ENCODE measurements around the gene TRAPPC14.

TRAPPC14 gene

DNA sequence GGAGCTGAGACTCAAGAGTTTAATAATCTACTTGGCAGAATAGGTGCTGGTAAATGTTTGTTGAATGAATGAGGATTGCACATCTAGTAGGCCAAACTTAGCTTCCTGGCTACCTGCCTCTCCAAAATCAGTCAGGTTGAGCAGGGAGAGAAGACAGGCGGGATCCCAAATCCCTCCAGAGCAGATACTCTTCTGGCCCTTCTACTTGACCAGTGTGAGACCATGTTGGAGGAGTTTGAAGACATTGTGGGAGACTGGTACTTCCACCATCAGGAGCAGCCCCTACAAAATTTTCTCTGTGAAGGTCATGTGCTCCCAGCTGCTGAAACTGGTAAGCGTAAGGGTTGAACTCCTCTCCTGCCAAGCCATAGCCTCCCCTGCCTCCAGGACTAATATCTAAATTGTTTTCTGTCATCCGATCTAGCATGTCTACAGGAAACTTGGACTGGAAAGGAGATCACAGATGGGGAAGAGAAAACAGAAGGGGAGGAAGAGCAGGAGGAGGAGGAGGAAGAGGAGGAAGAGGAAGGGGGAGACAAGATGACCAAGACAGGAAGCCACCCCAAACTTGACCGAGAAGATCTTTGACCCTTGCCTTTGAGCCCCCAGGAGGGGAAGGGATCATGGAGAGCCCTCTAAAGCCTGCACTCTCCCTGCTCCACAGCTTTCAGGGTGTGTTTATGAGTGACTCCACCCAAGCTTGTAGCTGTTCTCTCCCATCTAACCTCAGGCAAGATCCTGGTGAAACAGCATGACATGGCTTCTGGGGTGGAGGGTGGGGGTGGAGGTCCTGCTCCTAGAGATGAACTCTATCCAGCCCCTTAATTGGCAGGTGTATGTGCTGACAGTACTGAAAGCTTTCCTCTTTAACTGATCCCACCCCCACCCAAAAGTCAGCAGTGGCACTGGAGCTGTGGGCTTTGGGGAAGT is 34.0 kb downstream of the TRAPPC14 start:
- DNase-seq, result no peak

- DNase-seq, result no peak
Observed at GRCh38 chr7:100122568-100122967, 36.0 kb downstream of the TRAPPC14 start.

DNA sequence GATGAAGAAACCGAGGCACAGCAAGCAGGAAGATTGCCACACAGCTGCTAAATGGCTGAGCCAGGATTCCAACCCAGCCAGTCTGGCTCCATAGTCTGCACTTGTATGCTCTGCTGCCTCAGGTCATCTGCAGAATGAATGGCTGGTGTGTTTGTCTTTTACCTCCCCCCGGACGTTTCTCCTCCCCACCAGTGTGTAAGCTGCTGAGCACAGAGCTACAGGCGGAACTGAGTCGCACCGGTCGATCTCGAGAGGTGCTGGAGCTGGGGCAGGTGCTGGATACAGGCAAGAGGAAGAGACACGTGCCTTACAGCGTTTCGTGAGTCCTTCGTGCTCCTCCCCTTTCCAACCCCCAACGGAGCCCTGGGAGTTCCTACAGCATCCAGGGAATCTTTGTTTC is 36.5 kb downstream of the TRAPPC14 start:
- no peak for DNase-seq

DNA sequence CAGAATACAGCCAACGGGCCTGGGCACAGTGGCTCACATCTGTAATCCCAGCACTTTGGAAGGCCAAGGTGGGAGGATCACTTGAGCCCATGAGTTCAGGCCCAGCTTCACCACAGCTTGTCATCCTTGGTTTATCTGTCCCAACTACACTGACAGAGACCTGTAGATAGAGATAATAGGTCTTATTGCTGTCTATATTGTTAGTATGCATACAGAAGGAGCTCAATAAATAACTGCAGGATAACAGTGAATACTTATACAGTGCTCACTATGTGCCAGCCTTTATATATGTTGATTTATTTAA is 37.8 kb downstream of the TRAPPC14 start:
- DNase-seq, result no peak

DNA sequence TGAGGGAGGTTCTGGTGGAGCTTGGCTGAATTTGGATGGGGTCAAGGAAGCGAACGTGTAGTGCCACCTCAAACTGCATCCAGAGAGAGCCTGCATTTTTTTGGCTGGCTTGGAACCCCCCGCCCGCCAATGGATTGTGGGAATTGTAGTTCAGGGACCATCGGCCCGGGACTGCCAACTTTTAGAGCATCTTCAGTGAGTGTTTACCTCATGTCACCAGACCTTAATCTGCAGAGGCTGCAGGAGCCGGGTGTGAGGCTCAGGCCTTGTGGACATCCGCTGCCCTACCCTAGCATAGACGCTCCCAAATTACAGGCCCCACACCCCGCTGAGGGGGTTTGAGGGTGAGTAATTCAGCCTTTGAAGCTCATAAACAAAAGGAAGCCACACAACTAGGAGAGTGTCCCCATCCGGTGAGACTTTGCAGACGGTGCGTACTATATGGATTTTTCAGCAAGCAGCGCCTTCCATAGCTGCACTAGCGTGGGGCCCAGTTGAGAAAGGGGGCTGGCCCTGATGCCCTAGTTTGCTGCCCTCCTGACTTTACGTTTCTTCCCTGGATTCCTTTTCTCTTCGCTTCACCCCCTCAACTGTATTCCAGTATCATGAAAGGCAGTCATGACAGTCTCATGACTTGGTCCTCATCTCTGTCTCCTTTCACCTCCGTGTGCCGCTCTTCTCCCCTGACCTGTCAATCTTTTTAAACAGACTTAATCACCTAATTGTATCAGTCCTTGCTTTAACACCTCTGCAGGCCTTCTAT is 38.4 kb downstream of the TRAPPC14 start:
- DNase-seq, result peak in 1 of 2 donors; percentile 25

DNA sequence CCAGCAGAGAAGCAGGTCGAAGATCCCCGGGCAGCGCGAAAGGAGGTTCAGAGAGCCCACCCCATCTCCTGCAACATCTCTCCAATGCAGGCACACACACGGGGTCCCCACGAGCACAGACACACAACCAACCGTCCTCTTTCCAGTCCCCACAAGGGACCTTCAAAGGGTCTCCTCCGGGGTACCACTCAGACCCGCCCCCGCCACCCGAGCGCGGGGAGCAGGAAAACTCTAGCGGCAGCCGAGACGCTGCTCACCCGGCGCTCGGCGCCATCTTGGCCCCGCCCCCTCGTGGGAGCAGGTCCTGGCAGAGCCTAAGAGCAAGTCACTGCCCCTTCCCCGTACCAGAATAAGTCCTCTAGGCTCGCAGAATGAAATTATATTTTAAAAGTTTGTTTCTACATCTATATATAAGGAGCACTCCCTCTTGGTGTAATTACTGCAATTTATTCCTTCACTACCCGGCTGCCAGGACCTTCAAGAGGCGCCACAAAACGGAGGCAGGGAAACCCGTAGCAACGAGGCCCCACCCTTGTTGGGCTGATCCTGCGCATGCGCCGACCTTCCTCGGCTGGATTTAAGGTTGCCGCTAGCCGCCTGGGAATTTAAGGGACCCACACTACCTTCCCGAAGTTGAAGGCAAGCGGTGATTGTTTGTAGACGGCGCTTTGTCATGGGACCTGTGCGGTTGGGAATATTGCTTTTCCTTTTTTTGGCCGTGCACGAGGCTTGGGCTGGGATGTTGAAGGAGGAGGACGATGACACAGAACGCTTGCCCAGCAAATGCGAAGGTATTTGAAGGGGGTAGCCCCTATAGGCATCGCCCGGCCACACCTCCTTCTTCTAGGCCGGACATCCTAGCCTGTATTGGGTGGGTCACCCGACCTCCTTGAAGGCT is 39.2 kb downstream of the TRAPPC14 start, which contains the start of the genes CNPY4 and TAF6:
TSS of gene CNPY4 (plus strand) at position 563 of the 898 bp plus-strand sequence. CDS start at position 674, 111 bp downstream.
TSS of gene TAF6 (minus strand) at position 287 of the 898 bp plus-strand sequence. CDS start 5,149 bp downstream, outside the sequence.
- peak; percentile 88 to 96 for DNase-seq

- no peak for DNase-seq
Observed at GRCh38 chr7:100118388-100119071, 40.0 kb downstream of the TRAPPC14 start.

GRCh38 chr7:100115026-100115425 is 43.5 kb downstream of the TRAPPC14 start:
- no peak for DNase-seq

DNA sequence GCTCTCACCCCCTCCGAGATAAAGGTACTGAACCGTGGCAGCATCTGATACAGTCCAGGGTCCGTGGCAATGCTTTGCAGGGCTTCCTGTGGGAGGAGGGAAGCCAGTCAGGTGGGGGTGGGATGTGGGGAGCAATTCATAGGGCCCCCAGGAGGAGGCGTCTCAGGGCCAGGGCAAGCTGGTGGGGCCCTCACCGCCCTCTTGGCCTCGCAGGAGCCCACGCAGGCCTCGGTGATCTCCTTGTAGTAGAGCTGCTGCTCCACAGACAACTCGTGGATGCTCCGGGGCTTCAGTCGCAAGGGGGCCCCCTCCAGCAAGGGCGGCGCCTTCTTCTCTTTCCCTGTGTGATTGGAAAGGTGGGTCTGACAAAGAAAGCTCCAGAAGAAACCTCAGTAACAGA is 46.6 kb downstream of the TRAPPC14 start:
- DNase-seq, result no peak

GRCh38 chr7:100111156-100111555 is 47.4 kb downstream of the TRAPPC14 start:
- DNase-seq, result no peak

GRCh38 chr7:100109521-100110163 is 48.9 kb downstream of the TRAPPC14 start:
- DNase-seq, result no peak

DNA sequence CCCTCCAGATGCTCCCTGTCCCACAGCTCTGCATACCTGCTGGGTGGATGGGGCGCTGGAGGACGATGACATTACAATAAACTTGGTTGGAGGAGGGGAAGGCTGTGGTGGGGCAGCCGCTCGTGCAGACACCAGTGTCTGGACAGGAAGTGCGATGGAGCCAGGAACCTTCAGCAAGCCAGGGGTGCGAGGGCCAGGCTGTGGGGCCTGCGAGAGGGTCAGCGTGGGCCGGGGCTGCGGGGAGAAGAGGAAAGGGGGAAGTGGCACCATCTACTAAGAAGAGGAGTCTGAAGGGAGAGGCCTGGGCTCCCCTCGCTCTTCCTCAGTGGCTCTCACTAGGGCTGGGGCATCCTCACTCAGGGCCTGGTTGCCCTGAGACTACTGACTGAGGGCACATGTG is 50.6 kb downstream of the TRAPPC14 start:
- DNase-seq, result no peak

DNA sequence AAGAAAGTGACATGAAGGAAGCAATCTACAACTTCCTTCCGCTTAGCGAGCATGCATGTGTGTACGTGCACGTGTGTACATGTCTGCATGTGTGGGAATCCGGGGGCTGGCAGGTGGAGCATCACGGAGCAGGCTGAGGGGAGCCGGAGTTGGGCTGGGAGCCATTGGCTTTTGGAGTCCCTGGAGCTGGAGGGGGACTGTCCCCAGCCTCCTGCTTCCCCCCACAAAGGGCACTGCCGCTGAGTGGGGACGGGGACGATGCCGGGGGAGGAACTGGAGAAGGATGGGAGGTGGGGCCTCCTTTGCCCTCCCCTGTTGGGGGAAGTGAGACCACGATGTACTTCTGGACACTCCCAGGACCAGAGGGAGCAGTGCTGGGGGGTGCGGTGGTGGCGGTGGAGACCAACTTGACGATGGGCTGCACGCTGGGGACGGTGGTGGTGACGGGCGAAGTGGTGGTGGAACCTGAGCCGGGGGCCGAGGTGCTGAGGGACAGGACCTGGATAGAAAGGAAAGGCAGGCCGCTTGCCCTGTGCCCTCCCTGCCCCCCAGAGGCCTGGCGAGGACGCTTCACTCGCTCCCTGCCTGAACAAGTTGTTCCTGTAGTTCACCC is 51.3 kb downstream of the TRAPPC14 start:
- DNase-seq, result no peak

GRCh38 chr7:100106633-100107032 is 51.9 kb downstream of the TRAPPC14 start:
- no peak for DNase-seq

DNA sequence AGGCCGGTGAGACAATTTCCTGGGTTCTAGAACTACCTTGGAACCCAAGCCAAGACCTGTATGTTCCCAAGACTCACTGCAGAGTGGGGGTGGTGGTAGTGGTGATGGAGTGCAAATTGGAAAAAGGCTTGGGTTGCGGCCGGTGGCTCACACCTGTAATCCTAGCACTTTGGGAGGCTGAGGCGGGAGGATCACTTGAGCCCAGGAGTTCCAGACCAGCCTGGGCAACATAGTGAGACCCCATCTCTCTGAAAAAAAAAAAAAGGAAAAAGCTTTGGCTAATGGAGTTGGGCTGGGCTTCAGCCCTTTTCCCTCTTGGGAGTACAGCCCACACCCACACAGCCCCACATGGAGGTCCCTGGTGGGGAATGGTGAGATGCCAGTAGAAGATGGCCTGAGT is 53.0 kb downstream of the TRAPPC14 start:
- no peak for DNase-seq

Data from inflammatory macrophage treated with lipopolysaccharide for 1 hour (primary cell).